ENCODE data around the gene GPR183.

GPR183 gene

GRCh38 chr13:99303863-99304521, 3.2 kb downstream of the GPR183 start:
- Histone ChIP-seq H3K9me3 (ENCODE audit: low read length) (no peaks in the 10 kb centered on the region), H3K4me1 (ENCODE audit: insufficient read depth, low read length) (peaks cover 12% of the 10 kb centered on the region), H3K27me3 (ENCODE audit: insufficient read depth, low read length) (no peaks in the 10 kb centered on the region), H3K36me3 (ENCODE audit: insufficient read depth, low read length) (no peaks in the 10 kb centered on the region), H3K4me3 (ENCODE audit: low read length) (no peak overlapping the region), H2AFZ (ENCODE audit: low read depth, low read length) (no peak overlapping the region)

- no peak overlapping the region for H3K4me3 ChIP-seq (ENCODE audit: low read length)
- no peak overlapping the region for H2AFZ ChIP-seq (ENCODE audit: low read depth, low read length)
- no peaks in the 10 kb centered on the region for H3K36me3 ChIP-seq (ENCODE audit: insufficient read depth, low read length)
- H3K27me3 ChIP-seq (ENCODE audit: insufficient read depth, low read length), result no peaks in the 10 kb centered on the region
- H3K4me1 ChIP-seq (ENCODE audit: insufficient read depth, low read length), result peaks cover 9% of the 10 kb centered on the region
- H3K9me3 ChIP-seq (ENCODE audit: low read length), result no peaks in the 10 kb centered on the region
These were observed 4.3 kb downstream of the GPR183 start for GRCh38 chr13:99302637-99303505.

- H3K4me1 ChIP-seq (ENCODE audit: insufficient read depth, low read length), result peaks cover 2% of the 10 kb centered on the region
- H3K4me3 ChIP-seq (ENCODE audit: low read length), result no peak overlapping the region
- no peaks in the 10 kb centered on the region for H3K9me3 ChIP-seq (ENCODE audit: low read length)
- H3K27me3 ChIP-seq (ENCODE audit: insufficient read depth, low read length), result no peaks in the 10 kb centered on the region
- no peak overlapping the region for H2AFZ ChIP-seq (ENCODE audit: low read depth, low read length)
- no peaks in the 10 kb centered on the region for H3K36me3 ChIP-seq (ENCODE audit: insufficient read depth, low read length)
These were observed 5.1 kb downstream of the GPR183 start for GRCh38 chr13:99301913-99302636.

DNA sequence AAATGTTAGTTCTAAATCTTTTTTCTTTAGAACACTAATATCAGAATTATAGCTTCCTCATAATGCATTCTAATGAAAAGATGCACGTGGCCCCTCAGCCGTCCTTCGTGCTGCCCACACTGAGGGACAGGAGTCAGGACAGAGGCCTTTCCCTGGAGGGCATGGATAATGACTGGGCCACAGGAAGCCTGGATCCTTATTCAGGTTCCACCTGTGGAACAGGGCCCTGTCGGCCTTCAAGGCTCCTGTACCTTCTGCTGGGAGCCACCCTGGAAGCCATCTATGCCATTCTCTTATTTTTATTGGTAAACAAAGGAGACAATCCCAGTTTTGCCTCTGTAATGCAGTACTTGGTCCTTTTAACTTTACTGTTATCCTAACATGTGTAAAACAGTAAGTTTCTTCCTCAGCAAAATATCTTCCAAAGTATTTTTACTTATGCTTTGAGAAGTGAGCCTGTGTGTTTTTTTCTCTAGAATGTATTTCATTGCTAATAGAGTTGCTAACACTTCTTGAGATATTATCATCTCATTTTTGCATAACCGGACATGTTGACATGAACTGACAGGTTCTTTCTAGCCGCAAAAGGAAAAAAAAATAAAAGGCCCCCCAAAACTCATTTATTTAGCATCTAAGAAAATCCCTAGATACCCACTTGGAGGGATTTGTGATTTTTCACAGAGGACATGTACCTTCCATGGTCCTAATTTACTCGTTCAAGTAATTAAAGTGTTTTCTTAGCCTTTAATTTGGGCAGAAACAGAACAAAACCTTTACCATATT, 6.0 kb downstream of the GPR183 start:
- H3K4me3 ChIP-seq (ENCODE audit: low read length), result no peak overlapping the region
- no peaks in the 10 kb centered on the region for H3K4me1 ChIP-seq (ENCODE audit: insufficient read depth, low read length)
- no peaks in the 10 kb centered on the region for H3K36me3 ChIP-seq (ENCODE audit: insufficient read depth, low read length)
- no peak overlapping the region for H2AFZ ChIP-seq (ENCODE audit: low read depth, low read length)
- H3K27me3 ChIP-seq (ENCODE audit: insufficient read depth, low read length), result no peaks in the 10 kb centered on the region
- H3K9me3 ChIP-seq (ENCODE audit: low read length), result no peaks in the 10 kb centered on the region

DNA sequence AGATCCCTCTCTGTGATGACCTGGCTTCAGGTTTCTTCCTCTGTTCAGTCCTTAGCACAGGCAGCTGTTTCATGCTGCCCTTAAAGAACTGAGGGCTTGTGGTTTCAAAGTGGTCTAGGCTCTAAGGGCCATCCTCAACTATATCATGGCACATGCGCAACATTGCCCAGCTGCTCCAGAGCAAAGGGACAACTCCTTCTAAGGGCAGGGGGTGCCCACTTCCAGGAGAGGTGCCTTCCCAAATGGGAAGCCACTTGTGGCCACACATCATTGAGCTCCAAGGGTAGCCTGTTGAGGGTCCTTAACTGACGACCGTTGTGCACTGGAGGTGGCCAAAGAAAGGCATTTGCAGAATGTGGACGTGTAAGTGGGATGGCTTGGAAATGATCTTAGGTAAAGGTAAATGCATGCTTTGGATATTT, 7.3 kb downstream of the GPR183 start:
- no peak overlapping the region for H3K4me3 ChIP-seq (ENCODE audit: low read length)
- H3K4me1 ChIP-seq (ENCODE audit: insufficient read depth, low read length), result no peaks in the 10 kb centered on the region
- H3K27me3 ChIP-seq (ENCODE audit: insufficient read depth, low read length), result no peaks in the 10 kb centered on the region
- no peaks in the 10 kb centered on the region for H3K9me3 ChIP-seq (ENCODE audit: low read length)
- no peak overlapping the region for H2AFZ ChIP-seq (ENCODE audit: low read depth, low read length)
- H3K36me3 ChIP-seq (ENCODE audit: insufficient read depth, low read length), result no peaks in the 10 kb centered on the region

DNA sequence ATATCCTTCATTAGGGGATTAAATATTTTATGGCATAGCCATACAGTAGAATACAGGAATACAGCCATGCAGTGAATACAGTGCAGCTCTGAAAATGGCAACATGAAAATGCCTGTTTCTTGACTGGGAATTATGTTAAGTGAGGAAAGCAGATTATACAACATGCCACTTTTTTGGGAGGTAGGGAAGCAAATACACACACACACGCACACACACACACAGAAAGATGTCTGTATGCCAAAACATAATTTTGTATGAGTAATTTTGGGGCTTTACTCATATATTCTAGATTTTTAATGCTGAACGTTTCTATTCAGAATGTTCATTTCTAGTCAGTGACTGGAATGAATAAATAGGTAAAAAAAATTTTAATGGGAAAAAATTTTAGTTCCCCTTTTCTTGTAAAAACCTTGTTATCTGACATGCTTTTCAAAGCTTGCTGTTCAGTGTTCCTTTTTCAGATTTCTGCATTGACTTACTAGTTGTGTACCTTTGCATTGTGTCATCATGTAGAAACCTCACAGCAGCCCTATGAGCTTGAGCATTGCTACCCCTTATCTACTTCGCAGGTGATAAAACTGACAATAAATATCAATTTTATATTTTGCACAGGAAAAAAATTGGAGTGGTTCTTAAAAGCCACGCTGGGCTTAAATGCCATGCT, 7.8 kb downstream of the GPR183 start:
- Histone ChIP-seq H2AFZ (ENCODE audit: low read depth, low read length) (no peak overlapping the region), H3K36me3 (ENCODE audit: insufficient read depth, low read length) (no peaks in the 10 kb centered on the region), H3K4me3 (ENCODE audit: low read length) (no peak overlapping the region), H3K9me3 (ENCODE audit: low read length) (no peaks in the 10 kb centered on the region), H3K4me1 (ENCODE audit: insufficient read depth, low read length) (no peaks in the 10 kb centered on the region), H3K27me3 (ENCODE audit: insufficient read depth, low read length) (no peaks in the 10 kb centered on the region)

DNA sequence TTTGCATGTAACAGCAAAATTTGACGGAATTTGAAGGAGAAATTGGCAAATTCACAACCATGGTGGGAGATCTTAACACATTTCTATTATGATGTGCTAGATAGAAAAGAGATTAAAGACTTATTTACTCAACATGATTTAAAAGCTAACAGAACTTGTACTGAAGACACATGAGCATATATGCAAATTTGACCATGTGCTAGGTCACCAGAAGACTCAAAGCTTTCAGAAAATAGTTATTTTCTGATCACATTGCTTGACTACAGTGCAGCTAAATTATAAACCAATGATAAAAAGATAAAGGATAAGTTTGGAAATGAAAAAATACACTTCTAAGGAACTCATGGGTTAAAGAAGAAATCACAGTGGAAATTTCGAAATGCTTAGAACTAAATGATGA, 9.1 kb downstream of the GPR183 start:
- H3K36me3 ChIP-seq (ENCODE audit: insufficient read depth, low read length), result no peaks in the 10 kb centered on the region
- no peak overlapping the region for H2AFZ ChIP-seq (ENCODE audit: low read depth, low read length)
- no peaks in the 10 kb centered on the region for H3K9me3 ChIP-seq (ENCODE audit: low read length)
- H3K4me1 ChIP-seq (ENCODE audit: insufficient read depth, low read length), result no peaks in the 10 kb centered on the region
- no peaks in the 10 kb centered on the region for H3K27me3 ChIP-seq (ENCODE audit: insufficient read depth, low read length)
- no peak overlapping the region for H3K4me3 ChIP-seq (ENCODE audit: low read length)

DNA sequence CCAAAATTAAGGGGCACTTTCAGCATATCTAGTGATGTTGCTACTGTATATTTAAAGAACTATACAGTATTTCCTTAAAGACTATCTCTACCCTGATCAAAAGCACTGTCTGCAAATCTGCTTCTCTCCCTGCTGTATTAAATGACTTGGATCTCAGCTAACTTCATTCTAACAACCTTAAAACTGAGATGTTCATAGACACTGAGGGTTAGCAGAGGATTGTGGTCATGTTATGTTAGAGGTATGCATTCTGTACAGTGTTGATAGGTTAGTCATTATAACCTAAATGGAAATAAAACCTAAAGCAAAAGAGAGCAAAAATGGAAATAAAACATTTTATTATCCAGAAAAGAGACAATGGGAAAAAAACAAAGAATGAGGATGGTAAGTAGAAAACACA, 9.9 kb downstream of the GPR183 start:
- no peak overlapping the region for H3K4me3 ChIP-seq (ENCODE audit: low read length)
- H2AFZ ChIP-seq (ENCODE audit: low read depth, low read length), result no peak overlapping the region
- no peaks in the 10 kb centered on the region for H3K9me3 ChIP-seq (ENCODE audit: low read length)
- no peaks in the 10 kb centered on the region for H3K4me1 ChIP-seq (ENCODE audit: insufficient read depth, low read length)
- no peaks in the 10 kb centered on the region for H3K27me3 ChIP-seq (ENCODE audit: insufficient read depth, low read length)
- no peaks in the 10 kb centered on the region for H3K36me3 ChIP-seq (ENCODE audit: insufficient read depth, low read length)

DNA sequence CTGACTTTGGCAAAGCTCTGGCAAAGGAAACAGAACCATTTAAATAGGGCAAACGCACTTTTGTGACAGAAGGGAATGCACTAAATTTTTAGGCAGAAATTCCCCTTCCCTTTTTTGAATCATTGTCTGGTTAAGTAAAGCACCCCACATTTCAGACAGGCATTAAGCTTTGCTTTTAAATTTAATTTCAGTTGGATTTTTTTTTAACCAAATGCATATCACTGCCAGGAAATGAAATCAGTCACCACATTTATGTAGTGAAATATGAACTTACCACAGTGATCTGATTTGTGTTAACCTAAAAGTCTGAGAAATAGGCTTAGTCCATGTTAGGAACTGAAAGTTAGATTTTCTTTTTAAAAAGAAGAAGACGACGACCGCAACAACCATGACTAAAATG, 10.8 kb downstream of the GPR183 start:
- no peaks in the 10 kb centered on the region for H3K27me3 ChIP-seq (ENCODE audit: insufficient read depth, low read length)
- H3K9me3 ChIP-seq (ENCODE audit: low read length), result no peaks in the 10 kb centered on the region
- no peak overlapping the region for H2AFZ ChIP-seq (ENCODE audit: low read depth, low read length)
- no peaks in the 10 kb centered on the region for H3K4me1 ChIP-seq (ENCODE audit: insufficient read depth, low read length)
- no peaks in the 10 kb centered on the region for H3K36me3 ChIP-seq (ENCODE audit: insufficient read depth, low read length)
- H3K4me3 ChIP-seq (ENCODE audit: low read length), result no peak overlapping the region

DNA sequence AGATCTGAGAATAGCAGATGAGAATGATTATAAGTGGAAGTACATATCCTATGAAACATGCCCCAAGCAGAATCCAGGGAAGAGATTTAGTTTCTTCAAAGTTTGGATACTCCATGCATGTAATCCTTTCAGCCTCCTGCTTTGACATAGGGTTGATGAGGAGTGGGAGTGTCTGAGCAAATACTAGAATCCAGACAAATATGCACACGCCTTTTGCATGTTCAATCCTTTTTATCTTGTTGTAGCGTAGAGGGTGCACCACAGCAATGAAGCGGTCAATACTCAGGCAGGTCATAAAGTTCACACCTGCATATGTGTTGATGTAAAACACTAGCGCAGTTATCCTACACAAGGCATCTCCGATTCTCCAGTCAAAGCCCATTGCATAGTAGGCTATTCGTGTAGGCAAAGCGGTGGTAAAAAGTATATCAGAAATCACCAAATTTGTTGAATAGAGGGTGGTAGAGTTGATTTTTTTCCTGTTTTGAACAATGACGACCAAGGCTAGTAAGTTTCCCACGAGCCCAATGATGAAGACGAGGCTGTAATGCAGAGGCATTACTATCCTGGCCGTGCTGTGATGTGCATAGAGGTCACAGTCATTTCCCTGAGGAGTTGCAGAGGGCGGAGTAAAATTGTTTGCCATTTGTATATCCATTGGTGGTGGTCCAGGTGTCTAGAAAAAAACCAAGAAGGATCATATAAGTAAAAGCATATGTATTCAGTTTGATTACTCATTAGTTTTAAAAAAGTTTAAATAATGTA, 11.5 kb downstream of the GPR183 start:
- no peaks in the 10 kb centered on the region for H3K36me3 ChIP-seq (ENCODE audit: insufficient read depth, low read length)
- H3K4me3 ChIP-seq (ENCODE audit: low read length), result no peak overlapping the region
- no peaks in the 10 kb centered on the region for H3K4me1 ChIP-seq (ENCODE audit: insufficient read depth, low read length)
- H2AFZ ChIP-seq (ENCODE audit: low read depth, low read length), result no peak overlapping the region
- no peaks in the 10 kb centered on the region for H3K9me3 ChIP-seq (ENCODE audit: low read length)
- no peaks in the 10 kb centered on the region for H3K27me3 ChIP-seq (ENCODE audit: insufficient read depth, low read length)

DNA sequence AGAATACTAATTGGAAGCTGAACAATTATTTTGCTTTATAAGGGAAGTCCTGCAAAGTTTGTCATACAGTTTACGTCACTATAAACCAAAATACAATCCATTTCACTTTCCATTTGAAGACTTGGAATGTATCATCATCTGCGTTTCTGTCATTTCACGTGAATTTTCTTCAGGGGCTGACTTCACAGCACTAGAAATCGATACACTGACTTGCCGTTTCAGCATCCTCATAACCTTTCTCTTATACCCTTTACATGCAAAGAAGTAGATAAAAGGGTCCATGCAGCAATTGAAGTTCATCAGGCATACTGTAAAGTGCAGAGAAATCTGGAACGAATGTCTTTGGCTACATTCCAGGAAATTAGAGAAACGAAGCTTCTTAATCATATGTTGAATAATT, 12.2 kb downstream of the GPR183 start:
- no peaks in the 10 kb centered on the region for H3K9me3 ChIP-seq (ENCODE audit: low read length)
- no peaks in the 10 kb centered on the region for H3K36me3 ChIP-seq (ENCODE audit: insufficient read depth, low read length)
- H3K27me3 ChIP-seq (ENCODE audit: insufficient read depth, low read length), result no peaks in the 10 kb centered on the region
- no peak overlapping the region for H3K4me3 ChIP-seq (ENCODE audit: low read length)
- H3K4me1 ChIP-seq (ENCODE audit: insufficient read depth, low read length), result no peaks in the 10 kb centered on the region
- no peak overlapping the region for H2AFZ ChIP-seq (ENCODE audit: low read depth, low read length)

DNA sequence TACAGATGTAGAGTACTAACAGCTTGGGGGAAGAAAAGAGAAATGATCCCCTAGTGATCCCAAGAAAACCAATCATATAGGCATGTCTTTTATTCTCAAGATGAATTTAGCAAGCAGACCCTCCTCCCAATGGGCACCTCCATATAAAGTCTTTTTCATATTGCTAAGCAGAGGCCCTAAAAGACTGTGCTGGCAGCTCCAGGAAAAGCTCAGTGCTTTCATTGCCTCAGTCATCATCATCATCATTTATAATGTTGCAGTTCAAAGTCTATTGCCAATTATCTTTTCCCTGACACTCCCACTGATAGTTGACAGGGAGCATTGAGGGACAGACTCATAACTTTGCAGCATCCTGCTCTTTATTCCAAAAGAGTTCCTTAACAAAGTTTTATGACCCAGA, 13.0 kb downstream of the GPR183 start:
- Histone ChIP-seq H3K27me3 (ENCODE audit: insufficient read depth, low read length) (no peaks in the 10 kb centered on the region), H2AFZ (ENCODE audit: low read depth, low read length) (no peak overlapping the region), H3K36me3 (ENCODE audit: insufficient read depth, low read length) (no peaks in the 10 kb centered on the region), H3K4me3 (ENCODE audit: low read length) (no peak overlapping the region), H3K4me1 (ENCODE audit: insufficient read depth, low read length) (no peaks in the 10 kb centered on the region), H3K9me3 (ENCODE audit: low read length) (no peaks in the 10 kb centered on the region)

Measured in neuron (in vitro differentiated cells).